ENCODE measurements around the gene CRMP1.

The CRMP1 gene

DNA sequence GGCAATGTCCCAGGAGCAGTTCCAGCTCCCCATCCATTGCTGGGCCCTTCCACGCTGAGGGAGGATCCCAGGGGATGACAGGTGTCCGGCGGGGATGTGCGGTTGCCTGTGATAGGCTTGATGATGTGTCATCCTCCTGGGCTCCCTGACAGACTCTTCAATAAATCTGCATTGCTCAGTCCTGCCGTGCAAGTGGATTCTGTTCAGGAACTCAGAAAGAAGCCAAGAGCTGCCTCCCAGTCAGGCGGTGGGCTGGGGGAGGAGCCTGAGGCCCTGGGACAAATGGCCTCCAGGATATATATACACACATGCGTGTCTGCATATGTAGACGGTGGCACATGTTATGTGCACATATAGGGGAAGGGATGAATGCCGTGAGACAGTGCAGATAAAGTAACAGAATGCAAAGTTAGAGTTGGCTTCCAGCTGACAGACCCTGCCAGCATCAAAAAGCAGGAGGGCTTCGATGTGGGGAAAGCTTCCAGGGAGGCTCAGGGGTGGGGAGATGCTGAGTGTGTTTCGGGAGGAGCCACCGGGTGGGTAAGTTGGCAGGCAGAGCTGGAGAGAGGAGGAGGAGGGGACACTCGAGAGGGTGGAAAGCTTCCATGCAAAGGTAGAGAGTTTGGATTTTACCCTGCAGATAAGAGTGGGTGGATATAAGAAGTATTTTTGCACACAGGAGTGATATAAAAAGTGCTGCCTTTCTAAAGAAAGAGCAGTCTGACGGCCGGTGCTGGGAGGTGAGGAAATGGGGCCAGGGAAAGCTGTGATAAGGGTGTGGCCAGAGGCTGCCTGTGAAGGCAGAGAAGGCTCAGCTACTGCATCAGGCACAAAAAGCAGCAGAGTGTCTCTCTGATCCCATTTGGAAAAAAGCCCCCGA, 28.5 kb upstream of the CRMP1 start:
- TF ChIP-seq, protein P1, sequence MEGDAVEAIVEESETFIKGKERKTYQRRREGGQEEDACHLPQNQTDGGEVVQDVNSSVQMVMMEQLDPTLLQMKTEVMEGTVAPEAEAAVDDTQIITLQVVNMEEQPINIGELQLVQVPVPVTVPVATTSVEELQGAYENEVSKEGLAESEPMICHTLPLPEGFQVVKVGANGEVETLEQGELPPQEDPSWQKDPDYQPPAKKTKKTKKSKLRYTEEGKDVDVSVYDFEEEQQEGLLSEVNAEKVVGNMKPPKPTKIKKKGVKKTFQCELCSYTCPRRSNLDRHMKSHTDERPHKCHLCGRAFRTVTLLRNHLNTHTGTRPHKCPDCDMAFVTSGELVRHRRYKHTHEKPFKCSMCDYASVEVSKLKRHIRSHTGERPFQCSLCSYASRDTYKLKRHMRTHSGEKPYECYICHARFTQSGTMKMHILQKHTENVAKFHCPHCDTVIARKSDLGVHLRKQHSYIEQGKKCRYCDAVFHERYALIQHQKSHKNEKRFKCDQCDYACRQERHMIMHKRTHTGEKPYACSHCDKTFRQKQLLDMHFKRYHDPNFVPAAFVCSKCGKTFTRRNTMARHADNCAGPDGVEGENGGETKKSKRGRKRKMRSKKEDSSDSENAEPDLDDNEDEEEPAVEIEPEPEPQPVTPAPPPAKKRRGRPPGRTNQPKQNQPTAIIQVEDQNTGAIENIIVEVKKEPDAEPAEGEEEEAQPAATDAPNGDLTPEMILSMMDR (IDR thresholded peaks at IDR 0.05; ENCODE audit: control insufficient read depth, insufficient read depth, low read depth, low read length, missing control alignments) = no peak
- no peak for DNase-seq (ENCODE audit: low read depth)
- no peak overlapping the region for H3K4me3 ChIP-seq (ENCODE audit: control insufficient read depth, low read depth, low read length)

DNA sequence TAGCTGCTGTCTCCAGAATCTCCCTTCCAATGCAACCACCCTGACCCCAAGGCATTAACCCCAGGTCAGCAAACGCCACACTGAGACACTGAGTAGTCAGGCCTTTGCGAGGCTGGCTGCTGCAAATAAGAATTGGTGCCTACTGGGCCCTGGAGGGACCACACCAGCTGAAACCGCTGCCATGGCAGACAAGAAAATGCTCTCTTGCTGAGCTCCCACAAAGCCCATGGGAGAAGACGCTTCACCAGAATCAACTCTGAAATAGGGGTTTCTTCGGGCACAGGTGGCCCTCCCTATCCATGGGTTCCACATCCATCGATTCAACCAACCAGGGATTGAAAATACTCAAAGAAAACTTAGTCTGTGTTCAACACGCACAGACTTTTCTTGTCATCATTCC, 26.7 kb upstream of the CRMP1 start:
- H3K4me3 ChIP-seq (ENCODE audit: control insufficient read depth, low read depth, low read length) = no peak overlapping the region
- DNase-seq (ENCODE audit: low read depth) = no peak
- TF ChIP-seq, protein P1 (IDR thresholded peaks at IDR 0.05; ENCODE audit: control insufficient read depth, insufficient read depth, low read depth, low read length, missing control alignments) = no peak

DNA sequence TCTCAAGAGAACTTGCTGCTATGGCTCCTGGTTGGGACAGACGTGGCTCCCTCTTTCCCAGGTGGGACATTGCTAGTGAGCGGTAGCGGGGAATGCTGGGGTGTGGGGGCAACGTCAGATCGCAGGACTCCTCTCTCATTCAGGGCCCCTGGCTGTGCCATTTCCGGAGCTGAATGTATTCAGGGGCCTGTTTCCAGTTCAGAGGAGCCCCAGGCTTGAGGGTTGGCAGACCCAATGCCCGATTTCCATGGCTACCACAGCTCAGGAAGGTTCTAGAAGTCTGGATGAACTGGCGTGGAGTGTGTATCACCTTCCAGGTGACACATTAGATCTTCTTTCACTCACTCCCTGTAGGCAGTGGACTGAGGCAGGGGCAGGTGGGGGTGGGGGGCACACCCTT, 26.2 kb upstream of the CRMP1 start:
- DNase-seq (ENCODE audit: low read depth) = no peak
- no peak overlapping the region for H3K4me3 ChIP-seq (ENCODE audit: control insufficient read depth, low read depth, low read length)
- TF ChIP-seq, protein P1 (IDR thresholded peaks at IDR 0.05; ENCODE audit: control insufficient read depth, insufficient read depth, low read depth, low read length, missing control alignments) = no peak

DNA sequence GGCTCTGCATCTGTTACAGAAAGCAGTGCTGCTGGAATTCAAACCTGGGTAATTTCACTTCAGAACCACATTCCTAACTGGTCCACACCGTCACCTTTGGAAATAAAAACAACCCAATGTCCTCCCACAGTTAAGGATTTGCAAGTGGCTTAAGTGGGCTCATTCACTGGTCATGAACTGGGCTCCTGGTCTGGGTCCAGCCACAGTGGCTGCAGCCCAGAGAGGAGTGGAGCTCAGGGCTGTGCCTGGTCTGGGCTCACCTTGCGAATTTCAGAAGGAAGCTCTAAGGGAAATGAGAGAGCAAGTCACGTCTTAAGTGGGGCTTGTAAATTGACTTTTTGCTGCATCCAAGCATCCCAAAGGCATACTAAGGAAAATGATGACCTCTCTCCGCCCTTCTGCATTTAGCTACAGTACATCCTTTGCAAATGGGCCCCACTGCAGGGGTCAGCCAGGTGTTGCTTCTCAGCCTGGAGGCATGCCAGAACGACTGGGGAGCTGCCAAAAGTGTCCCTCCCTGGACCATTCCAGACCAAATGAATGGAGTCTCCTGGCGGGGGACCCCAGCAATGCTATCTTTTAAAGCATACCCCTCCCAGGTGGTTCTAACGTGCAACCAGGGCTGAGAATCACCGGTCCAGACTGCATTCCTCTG, 25.6 kb upstream of the CRMP1 start:
- H3K4me3 ChIP-seq (ENCODE audit: control insufficient read depth, low read depth, low read length) = no peak overlapping the region
- no peak for DNase-seq (ENCODE audit: low read depth)
- TF ChIP-seq, protein P1 (IDR thresholded peaks at IDR 0.05; ENCODE audit: control insufficient read depth, insufficient read depth, low read depth, low read length, missing control alignments) = no peak

DNA sequence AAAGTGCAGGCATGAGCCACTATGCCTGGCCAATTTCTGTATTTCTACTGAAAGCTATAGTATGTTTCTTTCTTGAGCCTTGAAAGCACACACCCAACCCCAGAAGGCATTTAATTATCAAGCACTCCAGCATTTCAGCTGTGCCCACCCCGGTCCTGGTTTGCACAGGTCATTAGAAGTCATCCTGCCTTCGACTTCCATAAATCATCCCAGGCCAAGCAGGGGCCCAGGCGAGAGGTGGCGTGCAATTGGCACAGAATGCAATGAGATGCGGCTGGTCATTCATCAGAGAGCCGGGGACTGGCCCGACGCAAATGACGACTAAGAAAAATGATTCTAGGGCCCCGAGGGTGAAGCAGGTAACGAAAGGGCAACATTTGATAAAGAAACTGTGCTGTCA, 24.8 kb upstream of the CRMP1 start:
- no peak for DNase-seq (ENCODE audit: low read depth)
- H3K4me3 ChIP-seq (ENCODE audit: control insufficient read depth, low read depth, low read length) = no peak overlapping the region
- TF ChIP-seq, protein P1 (IDR thresholded peaks at IDR 0.05; ENCODE audit: control insufficient read depth, insufficient read depth, low read depth, low read length, missing control alignments) = no peak

DNA sequence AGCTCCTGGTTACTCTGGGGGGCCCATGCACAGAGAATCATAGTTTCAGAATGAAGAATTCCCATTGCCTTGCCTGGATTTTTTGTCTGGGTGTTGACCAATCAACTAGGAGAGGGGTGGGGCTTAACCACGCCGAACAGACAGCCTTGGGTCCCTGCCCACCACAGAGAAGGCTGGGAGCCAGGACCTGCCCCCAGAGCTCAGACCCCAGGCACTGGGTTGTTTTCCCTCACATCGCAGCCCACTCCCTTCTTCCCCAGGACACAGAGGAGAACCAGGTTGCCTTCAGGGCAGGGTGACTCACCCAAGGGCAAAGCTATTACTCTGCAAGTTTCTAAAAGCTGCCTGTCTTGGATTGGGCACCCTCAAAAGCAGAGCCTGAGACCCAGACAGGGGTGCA, 23.3 kb upstream of the CRMP1 start:
- DNase-seq (ENCODE audit: low read depth) = no peak
- TF ChIP-seq, protein P1 (IDR thresholded peaks at IDR 0.05; ENCODE audit: control insufficient read depth, insufficient read depth, low read depth, low read length, missing control alignments) = no peak
- no peak overlapping the region for H3K4me3 ChIP-seq (ENCODE audit: control insufficient read depth, low read depth, low read length)
